ENCODE results near the gene CRNN.

CRNN gene

GRCh38 chr1:152413909-152414308, at the start of gene CRNN:
Gene CRNN, minus strand, starts transcription at chr1:152414263. Its CDS starts 2,030 bp downstream, at chr1:152412233.
- FAIRE-seq, result no peak
- no peak for DNase-seq (ENCODE audit: insufficient read length, low spot score)

GRCh38 chr1:152462636-152463035, 48.6 kb upstream of the CRNN start:
- no peak for DNase-seq (ENCODE audit: insufficient read length, low spot score)
- no peak for FAIRE-seq

GRCh38 chr1:152461544-152461943, 47.5 kb upstream of the CRNN start:
- FAIRE-seq, result no peak
- DNase-seq (ENCODE audit: insufficient read length, low spot score), result peak; percentile 29

- no peak for FAIRE-seq
These were observed 46.5 kb upstream of the CRNN start for GRCh38 chr1:152460529-152460899.

GRCh38 chr1:152459596-152460528, 45.8 kb upstream of the CRNN start:
- FAIRE-seq (no peak), DNase-seq (ENCODE audit: insufficient read length, low spot score) (peak; percentile 41)

More at GRCh38 chr1:152460529-152460899, 46.5 kb upstream of the CRNN start:
- no peak for DNase-seq (ENCODE audit: insufficient read length, low spot score)

- FAIRE-seq (no peak), DNase-seq (ENCODE audit: insufficient read length, low spot score) (peak; percentile 58)
These were observed 44.5 kb upstream of the CRNN start for GRCh38 chr1:152458384-152459185.

- DNase-seq (ENCODE audit: insufficient read length, low spot score) (no peak), FAIRE-seq (no peak)
These were observed 43.5 kb upstream of the CRNN start for GRCh38 chr1:152457561-152457960.

- DNase-seq (ENCODE audit: insufficient read length, low spot score), result no peak
- FAIRE-seq, result no peak
These were observed 43.0 kb upstream of the CRNN start for GRCh38 chr1:152457071-152457470.

GRCh38 chr1:152451254-152451653, 37.2 kb upstream of the CRNN start:
- DNase-seq (ENCODE audit: insufficient read length, low spot score) (no peak), FAIRE-seq (no peak)

GRCh38 chr1:152449661-152450060, 35.6 kb upstream of the CRNN start:
- FAIRE-seq (no peak), DNase-seq (ENCODE audit: insufficient read length, low spot score) (no peak)

GRCh38 chr1:152448496-152448895, 34.4 kb upstream of the CRNN start:
- DNase-seq (ENCODE audit: insufficient read length, low spot score) (no peak), FAIRE-seq (no peak)

- no peak for FAIRE-seq
These were observed 34.0 kb upstream of the CRNN start for GRCh38 chr1:152448095-152448494.

GRCh38 chr1:152447484-152447883, 33.4 kb upstream of the CRNN start:
- FAIRE-seq, result no peak
- DNase-seq (ENCODE audit: insufficient read length, low spot score), result no peak

More at GRCh38 chr1:152448095-152448494, 34.0 kb upstream of the CRNN start:
- no peak for DNase-seq (ENCODE audit: insufficient read length, low spot score)

GRCh38 chr1:152444045-152444444, 30.0 kb upstream of the CRNN start:
- FAIRE-seq, result no peak
- DNase-seq (ENCODE audit: insufficient read length, low spot score), result no peak

GRCh38 chr1:152442765-152443164, 28.7 kb upstream of the CRNN start:
- DNase-seq (ENCODE audit: insufficient read length, low spot score) (no peak), FAIRE-seq (no peak)

- FAIRE-seq, result no peak
- no peak for DNase-seq (ENCODE audit: insufficient read length, low spot score)
These were observed 28.2 kb upstream of the CRNN start for GRCh38 chr1:152442301-152442700.

GRCh38 chr1:152441756-152442155, 27.7 kb upstream of the CRNN start:
- DNase-seq (ENCODE audit: insufficient read length, low spot score) (no peak), FAIRE-seq (no peak)

GRCh38 chr1:152440635-152441471, 26.8 kb upstream of the CRNN start:
- FAIRE-seq (peak; percentile 20), DNase-seq (ENCODE audit: insufficient read length, low spot score) (peak; percentile 80)

GRCh38 chr1:152436593-152437496, 22.8 kb upstream of the CRNN start:
- no peak for FAIRE-seq

GRCh38 chr1:152427458-152427857, 13.4 kb upstream of the CRNN start:
- FAIRE-seq (no peak), DNase-seq (ENCODE audit: insufficient read length, low spot score) (no peak)

More at GRCh38 chr1:152436593-152437496, 22.8 kb upstream of the CRNN start:
- DNase-seq (ENCODE audit: insufficient read length, low spot score), result no peak

Measured in HTR-8/SVneo (cell line).